GM12875 (cell line): ENCODE data around the gene DHTKD1.
"Not testable (repeated sequence)": the region's sequence is repeated elsewhere in the genome, so short reads cannot be mapped to it uniquely, and the experiment has no call there.

Experiments
- H3K4me3 ChIP-seq: one replicate; pipeline ENCODE4 v1.5.1; 2011; ENCODE audit warnings: low read depth, low read length, control low read depth
- TF ChIP-seq, protein P1 (sequence below): IDR thresholded peaks from 2 replicates; pipeline ENCODE4 v1.5.1; 2011; ENCODE audit warnings: low read depth, mild to moderate bottlenecking, control low read depth, inconsistent platforms, low read length, moderate library complexity, borderline replicate concordance; ENCODE audit not compliant: insufficient read depth

The DHTKD1 gene

GRCh38 chr10:12165036-12165435 lies 96.3 kb downstream of the DHTKD1 start:
- TF ChIP-seq, protein P1, sequence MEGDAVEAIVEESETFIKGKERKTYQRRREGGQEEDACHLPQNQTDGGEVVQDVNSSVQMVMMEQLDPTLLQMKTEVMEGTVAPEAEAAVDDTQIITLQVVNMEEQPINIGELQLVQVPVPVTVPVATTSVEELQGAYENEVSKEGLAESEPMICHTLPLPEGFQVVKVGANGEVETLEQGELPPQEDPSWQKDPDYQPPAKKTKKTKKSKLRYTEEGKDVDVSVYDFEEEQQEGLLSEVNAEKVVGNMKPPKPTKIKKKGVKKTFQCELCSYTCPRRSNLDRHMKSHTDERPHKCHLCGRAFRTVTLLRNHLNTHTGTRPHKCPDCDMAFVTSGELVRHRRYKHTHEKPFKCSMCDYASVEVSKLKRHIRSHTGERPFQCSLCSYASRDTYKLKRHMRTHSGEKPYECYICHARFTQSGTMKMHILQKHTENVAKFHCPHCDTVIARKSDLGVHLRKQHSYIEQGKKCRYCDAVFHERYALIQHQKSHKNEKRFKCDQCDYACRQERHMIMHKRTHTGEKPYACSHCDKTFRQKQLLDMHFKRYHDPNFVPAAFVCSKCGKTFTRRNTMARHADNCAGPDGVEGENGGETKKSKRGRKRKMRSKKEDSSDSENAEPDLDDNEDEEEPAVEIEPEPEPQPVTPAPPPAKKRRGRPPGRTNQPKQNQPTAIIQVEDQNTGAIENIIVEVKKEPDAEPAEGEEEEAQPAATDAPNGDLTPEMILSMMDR = no peak
- H3K4me3 ChIP-seq = no peak overlapping the region

- TF ChIP-seq, protein P1 = no peak
Observed at GRCh38 chr10:12165999-12166775, 97.4 kb downstream of the DHTKD1 start.

GRCh38 chr10:12171512-12171911 lies 102.8 kb downstream of the DHTKD1 start:
- not testable (repeated sequence) for H3K4me3 ChIP-seq

More at GRCh38 chr10:12165999-12166775, 97.4 kb downstream of the DHTKD1 start:
- H3K4me3 ChIP-seq = no peak overlapping the region
